ENCODE measurements around the gene ME3. TPM values are rescaled to one million over a fixed set of nuclear protein-coding genes. Genes with fewer than 3 reads are reported as not detected.

Gene ME3
- total and polyA plus RNA-seq, 7 experiments from 2014 or later, result 0.48 to 13.7 (median 6.4) TPM

DNA sequence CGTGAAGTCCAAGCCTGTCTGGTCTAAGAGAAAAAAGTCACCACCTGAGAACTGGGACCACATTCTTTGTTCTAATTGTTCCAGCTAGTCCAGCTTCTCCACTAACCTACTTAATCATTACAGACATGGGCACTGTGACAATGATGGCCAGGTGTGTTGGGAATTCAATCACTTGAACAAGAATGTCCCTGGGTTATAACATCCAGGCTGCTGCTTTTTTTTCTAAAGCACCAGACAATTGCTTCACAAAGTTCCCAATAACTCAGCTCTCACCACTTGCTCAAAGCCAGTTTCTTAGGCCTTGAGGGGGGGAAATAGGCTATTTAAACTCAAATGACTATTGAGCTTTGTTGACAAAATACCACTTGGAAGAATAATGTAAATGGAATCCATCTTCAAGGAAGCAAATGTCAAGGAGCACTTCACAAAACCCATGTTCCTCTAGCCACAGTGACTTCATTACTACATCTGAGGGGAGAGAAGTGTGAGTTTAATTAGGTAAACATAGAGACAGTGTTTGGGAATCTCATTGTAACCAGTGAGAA lies 80.3 kb downstream of the ME3 start:
- Histone ChIP-seq H3K4me3 (ENCODE audit: low read length) (no peak overlapping the region), H3K27ac (ENCODE audit: low read depth, low read length) (no peak overlapping the region), H3K9me3 (ENCODE audit: control insufficient read depth in 2 of 3, low read length in 3 of 3) (no peaks in the 10 kb centered on the region), H3K27me3 (ENCODE audit: control insufficient read depth in 2 of 2, insufficient read depth in 2 of 2, low read length in 2 of 2) (no peaks in the 10 kb centered on the region), H3K4me1 (ENCODE audit: control insufficient read depth in 2 of 2, insufficient read depth in 2 of 2, low read length in 2 of 2) (peaks cover 0 to 7% of the 10 kb centered on the region in 2 donors), H3K36me3 (ENCODE audit: control insufficient read depth in 2 of 3, insufficient read depth in 3 of 3, low read length in 3 of 3) (no peaks in the 10 kb centered on the region)
- H3K9me3 Mint-ChIP-seq, result peaks cover 0 to 4% (median 0%) of the 10 kb centered on the region in 11 donors
- no peak overlapping the region for H3K4me3 Mint-ChIP-seq
- H3K27ac Mint-ChIP-seq, result peak overlapping the region in 1 of 9 donors; percentile 47
- ChIA-PET CTCF (no interaction called here), POLR2A (no interaction called here)
- peaks cover 7 to 21% (median 14%) of the 10 kb centered on the region in 7 donors for H3K4me1 Mint-ChIP-seq
- H3K36me3 Mint-ChIP-seq, result peaks cover 0 to 2% (median 0%) of the 10 kb centered on the region in 5 donors
- H3K27me3 Mint-ChIP-seq, result no peaks in the 10 kb centered on the region
- DNase-seq, result no peak
- no peak for ATAC-seq
- intact Hi-C loops (cut with micrococcal nuclease), result loop anchor here in 1 of 2 donors (5.0 kb wide), 1 partner anchor 215 kb away; no protein-coding TSS in a partner anchor

- DNase-seq, result no peak
- POLR2A ChIA-PET, result no interaction called here
- intact Hi-C loops (cut with micrococcal nuclease), result loop anchor here in 1 of 2 donors (5.0 kb wide), 1 partner anchor 216 kb away; no protein-coding TSS in a partner anchor
Measured at GRCh38 chr11:86591631-86592030, 80.8 kb downstream of the ME3 start.

GRCh38 chr11:86589856-86590589 lies 82.4 kb downstream of the ME3 start:
- Mint-ChIP-seq H3K36me3 (no peaks in the 10 kb centered on the region), H3K27ac (no peak overlapping the region), H3K4me3 (no peak overlapping the region), H3K27me3 (no peaks in the 10 kb centered on the region), H3K9me3 (no peaks in the 10 kb centered on the region), H3K4me1 (peaks cover 7 to 21% (median 14%) of the 10 kb centered on the region in 7 donors)
- H3K27ac ChIP-seq (ENCODE audit: low read depth, low read length), result no peak overlapping the region
- POLR2A ChIA-PET, result no interaction called here
- H3K27me3 ChIP-seq (ENCODE audit: control insufficient read depth in 2 of 2, insufficient read depth in 2 of 2, low read length in 2 of 2), result no peaks in the 10 kb centered on the region
- H3K4me1 ChIP-seq (ENCODE audit: control insufficient read depth in 2 of 2, insufficient read depth in 2 of 2, low read length in 2 of 2), result peaks cover 0 to 7% of the 10 kb centered on the region in 2 donors
- H3K4me3 ChIP-seq (ENCODE audit: low read length), result no peak overlapping the region
- no peak for ATAC-seq
- CTCF ChIA-PET, result no interaction called here
- no peaks in the 10 kb centered on the region for H3K9me3 ChIP-seq (ENCODE audit: control insufficient read depth in 2 of 3, low read length in 3 of 3)
- intact Hi-C loops (cut with micrococcal nuclease), result loop anchor here in 1 of 2 donors (5.0 kb wide), 1 partner anchor 217 kb away; no protein-coding TSS in a partner anchor
- DNase-seq, result no peak
- no peaks in the 10 kb centered on the region for H3K36me3 ChIP-seq (ENCODE audit: control insufficient read depth in 2 of 3, insufficient read depth in 3 of 3, low read length in 3 of 3)

More at GRCh38 chr11:86591631-86592030, 80.8 kb downstream of the ME3 start:
- ATAC-seq, result no peak
- Mint-ChIP-seq H3K36me3 (no peaks in the 10 kb centered on the region), H3K9me3 (peaks cover 0 to 2% (median 0%) of the 10 kb centered on the region in 11 donors), H3K27ac (no peak overlapping the region), H3K27me3 (no peaks in the 10 kb centered on the region), H3K4me3 (no peak overlapping the region), H3K4me1 (peaks cover 7 to 21% (median 14%) of the 10 kb centered on the region in 7 donors)
- CTCF ChIA-PET, result no interaction called here
- H3K27me3 ChIP-seq (ENCODE audit: control insufficient read depth in 2 of 2, insufficient read depth in 2 of 2, low read length in 2 of 2), result no peaks in the 10 kb centered on the region
- no peak overlapping the region for H3K27ac ChIP-seq (ENCODE audit: low read depth, low read length)
- no peaks in the 10 kb centered on the region for H3K36me3 ChIP-seq (ENCODE audit: control insufficient read depth in 2 of 3, insufficient read depth in 3 of 3, low read length in 3 of 3)
- H3K4me3 ChIP-seq (ENCODE audit: low read length), result no peak overlapping the region
- H3K9me3 ChIP-seq (ENCODE audit: control insufficient read depth in 2 of 3, low read length in 3 of 3), result no peaks in the 10 kb centered on the region
- H3K4me1 ChIP-seq (ENCODE audit: control insufficient read depth in 2 of 2, insufficient read depth in 2 of 2, low read length in 2 of 2), result peaks cover 0 to 7% of the 10 kb centered on the region in 2 donors

- Histone ChIP-seq H3K4me3 (ENCODE audit: low read length) (no peak overlapping the region), H3K27ac (ENCODE audit: low read depth, low read length) (no peak overlapping the region), H3K9me3 (ENCODE audit: control insufficient read depth in 2 of 3, low read length in 3 of 3) (no peaks in the 10 kb centered on the region), H3K4me1 (ENCODE audit: control insufficient read depth in 2 of 2, insufficient read depth in 2 of 2, low read length in 2 of 2) (peaks cover 0 to 7% of the 10 kb centered on the region in 2 donors), H3K36me3 (ENCODE audit: control insufficient read depth in 2 of 3, insufficient read depth in 3 of 3, low read length in 3 of 3) (no peaks in the 10 kb centered on the region), H3K27me3 (ENCODE audit: control insufficient read depth in 2 of 2, insufficient read depth in 2 of 2, low read length in 2 of 2) (no peaks in the 10 kb centered on the region)
- no peak for ATAC-seq
- Mint-ChIP-seq H3K4me1 (peaks cover 7 to 21% (median 14%) of the 10 kb centered on the region in 7 donors), H3K27ac (no peak overlapping the region), H3K36me3 (no peaks in the 10 kb centered on the region), H3K4me3 (no peak overlapping the region), H3K27me3 (no peaks in the 10 kb centered on the region), H3K9me3 (no peaks in the 10 kb centered on the region)
- DNase-seq, result no peak
- intact Hi-C loops (cut with micrococcal nuclease), result no loop called here
- CTCF ChIA-PET, result interaction anchor here (0.9 kb wide), 1 partner anchor 8 kb away, joined by 3 read pairs; no protein-coding TSS in a partner anchor
- POLR2A ChIA-PET, result no interaction called here
Measured at GRCh38 chr11:86589204-86589603, 83.2 kb downstream of the ME3 start.

GRCh38 chr11:86588566-86589090 lies 83.8 kb downstream of the ME3 start:
- no peak for ATAC-seq
- H3K4me1 Mint-ChIP-seq, result peaks cover 7 to 21% (median 10%) of the 10 kb centered on the region in 7 donors

GRCh38 chr11:86587264-86588193 lies 84.9 kb downstream of the ME3 start:
- H3K27ac ChIP-seq (ENCODE audit: low read depth, low read length), result no peak overlapping the region
- Mint-ChIP-seq H3K27ac (no peak overlapping the region), H3K27me3 (no peaks in the 10 kb centered on the region), H3K9me3 (no peaks in the 10 kb centered on the region), H3K36me3 (no peaks in the 10 kb centered on the region), H3K4me1 (peaks cover 0 to 11% (median 3%) of the 10 kb centered on the region in 7 donors), H3K4me3 (no peak overlapping the region)
- POLR2A ChIA-PET, result no interaction called here
- no peaks in the 10 kb centered on the region for H3K9me3 ChIP-seq (ENCODE audit: control insufficient read depth in 2 of 3, low read length in 3 of 3)
- DNase-seq, result no peak
- CTCF ChIA-PET, result no interaction called here
- H3K36me3 ChIP-seq (ENCODE audit: control insufficient read depth in 2 of 3, insufficient read depth in 3 of 3, low read length in 3 of 3), result no peaks in the 10 kb centered on the region
- H3K4me3 ChIP-seq (ENCODE audit: low read length), result no peak overlapping the region
- peaks cover 0 to under 1% of the 10 kb centered on the region in 2 donors for H3K4me1 ChIP-seq (ENCODE audit: control insufficient read depth in 2 of 2, insufficient read depth in 2 of 2, low read length in 2 of 2)
- intact Hi-C loops (cut with micrococcal nuclease), result no loop called here
- H3K27me3 ChIP-seq (ENCODE audit: control insufficient read depth in 2 of 2, insufficient read depth in 2 of 2, low read length in 2 of 2), result no peaks in the 10 kb centered on the region
- ATAC-seq, result no peak

More at GRCh38 chr11:86588566-86589090, 83.8 kb downstream of the ME3 start:
- no peak for DNase-seq
- POLR2A ChIA-PET, result no interaction called here
- intact Hi-C loops (cut with micrococcal nuclease), result no loop called here
- Mint-ChIP-seq H3K9me3 (no peaks in the 10 kb centered on the region), H3K27ac (no peak overlapping the region), H3K36me3 (no peaks in the 10 kb centered on the region), H3K4me3 (no peak overlapping the region), H3K27me3 (no peaks in the 10 kb centered on the region)
- Histone ChIP-seq H3K27ac (ENCODE audit: low read depth, low read length) (no peak overlapping the region), H3K27me3 (ENCODE audit: control insufficient read depth in 2 of 2, insufficient read depth in 2 of 2, low read length in 2 of 2) (no peaks in the 10 kb centered on the region), H3K9me3 (ENCODE audit: control insufficient read depth in 2 of 3, low read length in 3 of 3) (no peaks in the 10 kb centered on the region), H3K4me3 (ENCODE audit: low read length) (no peak overlapping the region), H3K36me3 (ENCODE audit: control insufficient read depth in 2 of 3, insufficient read depth in 3 of 3, low read length in 3 of 3) (no peaks in the 10 kb centered on the region), H3K4me1 (ENCODE audit: control insufficient read depth in 2 of 2, insufficient read depth in 2 of 2, low read length in 2 of 2) (peaks cover 0 to 7% of the 10 kb centered on the region in 2 donors)
- CTCF ChIA-PET, result interaction anchor here (0.6 to 0.9 kb wide), 2 partner anchors 9 to 732 kb away, joined by 3 read pairs; no protein-coding TSS in a partner anchor

All from naive thymus-derived CD4-positive, alpha-beta T cell (primary cell).